DND-41 (cell line): ENCODE results near the gene RNF168.

Experiments used
- EZH2 ChIP-seq: IDR thresholded peaks from 3 replicates; pipeline ENCODE4 v1.6.1; 2012; ENCODE audit warnings: borderline replicate concordance, low read depth, mild to moderate bottlenecking, moderate library complexity, low read length, inconsistent platforms; ENCODE audit not compliant: severe bottlenecking
- TF ChIP-seq, protein P1 (sequence below): IDR thresholded peaks from 2 replicates; pipeline ENCODE4 v1.5.1; 2012; ENCODE audit warnings: borderline replicate concordance, low read length, moderate library complexity, mild to moderate bottlenecking; ENCODE audit not compliant: poor library complexity, severe bottlenecking; ENCODE audit errors: extremely low read depth

GRCh38 chr3:196419386-196419785, 84.2 kb downstream of the RNF168 start:
- TF ChIP-seq, protein P1, sequence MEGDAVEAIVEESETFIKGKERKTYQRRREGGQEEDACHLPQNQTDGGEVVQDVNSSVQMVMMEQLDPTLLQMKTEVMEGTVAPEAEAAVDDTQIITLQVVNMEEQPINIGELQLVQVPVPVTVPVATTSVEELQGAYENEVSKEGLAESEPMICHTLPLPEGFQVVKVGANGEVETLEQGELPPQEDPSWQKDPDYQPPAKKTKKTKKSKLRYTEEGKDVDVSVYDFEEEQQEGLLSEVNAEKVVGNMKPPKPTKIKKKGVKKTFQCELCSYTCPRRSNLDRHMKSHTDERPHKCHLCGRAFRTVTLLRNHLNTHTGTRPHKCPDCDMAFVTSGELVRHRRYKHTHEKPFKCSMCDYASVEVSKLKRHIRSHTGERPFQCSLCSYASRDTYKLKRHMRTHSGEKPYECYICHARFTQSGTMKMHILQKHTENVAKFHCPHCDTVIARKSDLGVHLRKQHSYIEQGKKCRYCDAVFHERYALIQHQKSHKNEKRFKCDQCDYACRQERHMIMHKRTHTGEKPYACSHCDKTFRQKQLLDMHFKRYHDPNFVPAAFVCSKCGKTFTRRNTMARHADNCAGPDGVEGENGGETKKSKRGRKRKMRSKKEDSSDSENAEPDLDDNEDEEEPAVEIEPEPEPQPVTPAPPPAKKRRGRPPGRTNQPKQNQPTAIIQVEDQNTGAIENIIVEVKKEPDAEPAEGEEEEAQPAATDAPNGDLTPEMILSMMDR: no peak
- TF ChIP-seq EZH2: no peak
